Measurements from ENCODE around the gene FGF12.

FGF12 gene

DNA sequence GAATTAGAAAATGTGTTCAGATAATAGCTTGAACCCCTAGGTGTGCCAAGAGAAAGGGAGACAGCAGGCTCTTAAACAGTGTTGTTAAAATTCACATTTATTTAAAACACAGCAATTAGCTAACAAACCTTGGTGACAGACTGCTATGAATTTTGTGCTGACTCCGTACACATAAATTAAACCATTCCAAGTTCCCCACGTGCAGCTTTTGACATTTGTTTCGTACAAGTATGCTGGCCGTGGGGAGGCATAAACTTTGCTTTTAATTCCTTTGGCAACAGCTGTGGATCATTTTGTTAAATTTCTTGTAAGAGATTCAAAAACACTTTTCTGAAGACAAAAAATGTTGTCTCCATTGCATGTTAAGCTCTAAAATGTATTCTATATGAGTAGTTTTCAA, 465.3 kb downstream of the FGF12 start:
- DNase-seq (ENCODE audit: low read depth, low spot score): no peak

GRCh38 chr3:192261135-192261534, 466.2 kb downstream of the FGF12 start:
- no peak for DNase-seq (ENCODE audit: low read depth, low spot score)

DNA sequence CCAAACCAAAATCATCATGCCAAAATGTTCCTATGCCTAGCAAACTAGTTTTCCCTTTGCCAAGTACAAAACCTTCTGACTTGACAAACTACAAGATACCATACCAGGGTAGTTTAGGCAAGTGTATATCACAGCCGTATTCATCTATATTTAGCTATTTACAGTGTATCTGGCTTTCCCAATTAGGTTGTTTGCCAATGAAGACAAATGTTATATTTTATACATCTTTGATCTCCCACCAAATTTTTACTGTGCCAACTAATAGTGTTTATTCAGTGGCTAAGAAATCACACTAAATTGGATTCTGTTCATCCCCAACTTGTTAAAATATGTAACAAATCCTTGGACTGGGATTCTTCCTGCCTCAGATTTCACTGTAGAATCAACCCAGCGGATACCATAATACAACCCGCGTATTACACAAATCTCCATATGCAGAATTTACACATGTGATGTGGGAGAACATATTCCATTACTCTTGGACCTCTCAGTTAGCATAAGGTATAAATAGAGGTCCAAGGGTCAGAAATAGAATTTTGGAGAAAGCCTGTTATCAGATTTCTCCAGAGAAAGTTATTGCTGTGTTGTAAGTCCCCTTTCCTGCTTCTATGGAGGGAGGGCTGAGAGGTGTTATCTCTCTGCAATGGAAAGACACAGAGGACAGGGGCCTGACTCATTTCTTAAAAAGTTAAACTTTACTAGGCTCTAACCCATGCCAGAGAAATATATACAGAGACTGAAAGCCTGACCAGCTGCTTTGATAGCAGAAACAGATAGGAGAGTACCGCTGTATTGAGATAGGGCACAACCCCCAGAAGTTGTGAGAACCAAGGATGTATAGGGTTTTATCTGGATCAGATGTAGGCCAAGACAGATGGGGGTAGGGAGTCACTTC, 467.0 kb downstream of the FGF12 start:
- no peak for DNase-seq (ENCODE audit: low read depth, low spot score)

DNA sequence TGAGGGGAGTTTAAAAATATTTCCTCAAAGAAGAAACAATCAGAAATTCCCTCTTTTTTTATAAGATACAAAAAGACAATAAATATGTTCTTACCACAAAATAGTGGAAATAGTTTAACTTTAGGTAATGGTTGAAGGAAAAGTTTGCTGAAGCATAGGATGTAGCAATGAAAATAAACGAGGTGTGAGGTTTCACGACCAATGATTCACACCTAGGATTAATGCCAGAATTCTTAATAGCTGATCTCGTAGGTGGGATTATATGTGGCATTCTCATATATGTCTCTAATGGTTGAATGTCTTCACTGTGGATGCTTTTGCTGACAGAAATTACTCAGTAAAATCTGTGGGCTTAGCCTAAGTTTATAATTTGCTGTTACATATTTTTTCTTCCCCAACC, 467.7 kb downstream of the FGF12 start:
- DNase-seq (ENCODE audit: low read depth, low spot score): no peak

GRCh38 chr3:192258721-192259120, 468.6 kb downstream of the FGF12 start:
- DNase-seq (ENCODE audit: low read depth, low spot score): no peak

GRCh38 chr3:192255839-192256238, 471.5 kb downstream of the FGF12 start:
- DNase-seq (ENCODE audit: low read depth, low spot score): no peak

DNA sequence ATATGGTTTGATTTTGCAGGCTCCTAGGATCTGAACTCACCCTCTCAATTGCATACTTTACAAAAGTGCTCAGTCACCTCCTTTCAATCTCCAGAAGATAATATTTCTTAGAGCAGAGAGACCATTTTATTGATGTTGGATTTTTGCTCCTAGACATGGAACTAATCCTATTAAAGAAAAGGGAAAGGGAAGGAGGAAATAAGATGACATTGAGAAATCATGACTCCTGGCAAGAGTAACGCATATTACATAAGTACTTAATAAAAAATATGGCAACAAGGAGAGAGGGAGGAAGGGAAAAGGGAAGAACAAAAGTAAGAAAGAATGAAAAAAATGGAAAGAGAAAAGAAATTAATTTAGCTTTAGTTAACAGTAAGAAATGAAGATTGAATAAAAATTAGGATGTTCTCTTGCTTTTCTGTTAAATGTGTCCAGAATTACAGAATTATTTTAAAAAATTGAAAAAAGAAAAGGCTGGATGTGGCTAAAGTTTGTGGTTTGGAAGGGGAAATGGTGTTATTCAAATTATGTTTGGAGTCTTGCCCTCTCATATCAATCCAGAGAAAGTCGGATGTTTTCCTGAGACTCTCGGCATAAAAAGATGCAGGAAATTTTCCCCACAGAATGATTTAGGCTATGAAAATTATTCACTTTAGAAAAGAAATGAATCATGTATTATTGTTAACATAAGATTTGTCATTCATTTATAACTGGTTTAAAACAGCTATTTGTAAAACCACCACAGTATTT, 474.0 kb downstream of the FGF12 start:
- no peak for DNase-seq (ENCODE audit: low read depth, low spot score)

- no peak for DNase-seq (ENCODE audit: low read depth, low spot score)
Measured at GRCh38 chr3:192249516-192249915, 477.8 kb downstream of the FGF12 start.

DNA sequence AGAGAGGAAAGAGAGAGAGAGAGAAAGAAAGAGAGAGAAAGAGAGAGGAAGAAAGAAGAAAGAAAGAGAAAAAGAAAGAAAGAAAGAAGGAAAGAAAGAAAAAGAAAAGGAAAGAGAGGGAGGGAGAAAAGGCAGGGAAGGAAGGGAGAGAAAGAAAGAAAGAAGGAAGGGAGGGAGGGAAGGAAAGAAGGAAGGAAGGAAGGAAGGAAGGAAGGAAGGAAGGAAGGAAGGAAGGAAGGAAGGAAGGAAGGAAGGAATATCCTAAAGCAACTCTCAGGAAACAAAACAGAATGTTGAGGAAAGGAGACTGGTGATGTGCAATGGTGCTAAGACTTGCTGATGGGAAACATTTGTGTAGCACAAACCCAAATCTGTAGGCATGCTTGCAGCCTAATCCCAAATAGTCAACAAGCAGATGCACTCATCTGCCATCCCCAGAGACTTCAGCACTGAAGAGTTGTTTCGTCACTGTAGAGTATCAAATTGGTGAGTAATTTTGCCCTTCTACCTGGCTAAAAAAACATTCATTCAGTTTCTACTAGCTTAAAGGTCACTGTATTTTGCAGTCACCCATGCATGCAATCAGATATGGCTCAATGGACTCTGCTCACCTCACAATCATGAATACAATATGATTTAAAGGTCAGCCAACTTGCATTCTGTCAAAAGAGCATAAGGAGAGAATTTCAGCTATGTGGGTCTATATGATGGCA, 480.3 kb downstream of the FGF12 start:
- no peak for DNase-seq (ENCODE audit: low read depth, low spot score)

DNA sequence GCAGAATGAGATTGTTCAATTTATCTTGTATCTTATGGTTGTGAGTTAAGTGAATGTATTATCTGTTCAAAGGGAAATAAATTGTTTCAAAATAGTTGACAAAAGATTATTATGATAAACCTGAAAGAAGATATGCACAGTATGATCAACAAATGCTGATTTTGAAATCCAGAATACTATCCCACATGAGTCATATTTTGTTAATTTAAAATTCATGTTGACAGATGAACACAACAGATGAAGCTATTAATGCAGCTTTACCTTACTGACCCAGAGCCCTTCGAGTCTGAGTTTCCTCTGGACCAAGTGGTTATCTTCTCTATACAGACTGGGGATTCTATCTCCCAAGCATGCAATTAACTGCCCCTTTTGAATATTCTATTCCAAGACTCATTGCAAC, 482.8 kb downstream of the FGF12 start:
- no peak for DNase-seq (ENCODE audit: low read depth, low spot score)

- no peak for DNase-seq (ENCODE audit: low read depth, low spot score)
Measured at GRCh38 chr3:192239956-192240355, 487.4 kb downstream of the FGF12 start.

- peak; percentile 37 for DNase-seq (ENCODE audit: low read depth, low spot score)
Measured at GRCh38 chr3:192237992-192238608, 489.2 kb downstream of the FGF12 start.

GRCh38 chr3:192229866-192230265, 497.5 kb downstream of the FGF12 start:
- DNase-seq (ENCODE audit: low read depth, low spot score): no peak

GRCh38 chr3:192224634-192225155, 502.6 kb downstream of the FGF12 start:
- DNase-seq (ENCODE audit: low read depth, low spot score): no peak

GRCh38 chr3:192223815-192224214, 503.5 kb downstream of the FGF12 start:
- DNase-seq (ENCODE audit: low read depth, low spot score): no peak

- no peak for DNase-seq (ENCODE audit: low read depth, low spot score)
Measured at GRCh38 chr3:192220915-192221314, 506.4 kb downstream of the FGF12 start.

DNA sequence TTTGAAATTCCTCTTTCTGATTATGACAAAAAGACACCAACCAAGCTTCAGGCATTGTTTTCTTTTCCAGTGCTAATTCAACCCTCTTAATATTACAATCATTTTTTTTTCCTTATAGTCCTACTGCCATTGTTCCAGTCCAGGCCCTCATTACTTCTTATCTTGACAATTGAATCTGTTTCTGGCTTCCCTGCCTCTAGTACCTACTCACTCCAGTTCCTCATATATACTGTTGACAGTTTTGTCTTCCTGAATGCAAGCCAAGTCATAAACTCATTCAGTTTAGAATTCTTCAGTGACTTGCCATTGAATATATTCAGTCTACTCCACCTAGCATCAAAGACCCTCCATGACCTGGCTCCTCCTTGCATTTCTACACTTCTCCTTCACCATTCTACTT, 507.4 kb downstream of the FGF12 start:
- no peak for DNase-seq (ENCODE audit: low read depth, low spot score)

- no peak for DNase-seq (ENCODE audit: low read depth, low spot score)
Measured at GRCh38 chr3:192216067-192216466, 511.3 kb downstream of the FGF12 start.

- no peak for DNase-seq (ENCODE audit: low read depth, low spot score)
Measured at GRCh38 chr3:192212979-192213378, 514.4 kb downstream of the FGF12 start.

GRCh38 chr3:192212335-192212734, 515.0 kb downstream of the FGF12 start:
- DNase-seq (ENCODE audit: low read depth, low spot score): no peak

DNA sequence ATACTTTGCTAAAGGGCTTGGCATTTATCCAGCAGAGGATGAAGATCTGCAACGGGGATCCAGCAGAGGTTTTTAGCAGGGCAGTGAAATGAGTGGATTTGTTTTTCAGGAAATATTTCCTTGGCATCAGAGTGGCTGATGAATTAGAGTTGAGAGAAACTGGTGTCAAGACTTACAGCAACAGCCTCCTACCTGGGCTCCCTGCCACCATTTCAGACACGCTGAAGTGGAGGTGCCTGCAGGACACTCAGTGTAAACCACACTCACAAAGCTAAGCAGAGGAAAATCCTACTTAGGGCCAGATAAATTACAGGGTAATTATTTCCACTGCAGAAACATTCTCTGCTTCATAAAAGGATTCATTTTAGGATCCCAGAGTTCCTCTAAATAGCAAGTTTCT, 519.7 kb downstream of the FGF12 start:
- DNase-seq (ENCODE audit: low read depth, low spot score): no peak

DNA sequence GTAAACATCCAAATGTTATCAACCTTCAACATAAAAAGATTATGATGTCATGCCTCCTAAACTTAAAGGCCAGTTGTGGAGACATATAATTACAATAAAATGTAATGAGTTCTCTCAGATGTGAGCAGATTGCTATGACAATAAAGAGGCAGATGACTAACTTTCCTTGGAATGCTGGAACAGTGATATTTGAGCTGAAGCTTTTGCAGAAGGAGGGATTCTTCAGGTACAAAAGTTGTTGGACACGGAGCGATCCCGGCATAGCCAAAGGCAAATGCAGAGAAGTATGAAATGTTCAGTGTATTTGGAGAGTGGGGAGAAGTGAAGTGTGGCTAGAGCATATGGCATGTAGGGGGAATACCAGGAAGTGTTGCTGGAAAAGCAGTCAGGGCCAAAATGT, 520.1 kb downstream of the FGF12 start:
- no peak for DNase-seq (ENCODE audit: low read depth, low spot score)

Measured in ELF-1 (cell line).